ENCODE measurements around the gene VOPP1.

Gene VOPP1

DNA sequence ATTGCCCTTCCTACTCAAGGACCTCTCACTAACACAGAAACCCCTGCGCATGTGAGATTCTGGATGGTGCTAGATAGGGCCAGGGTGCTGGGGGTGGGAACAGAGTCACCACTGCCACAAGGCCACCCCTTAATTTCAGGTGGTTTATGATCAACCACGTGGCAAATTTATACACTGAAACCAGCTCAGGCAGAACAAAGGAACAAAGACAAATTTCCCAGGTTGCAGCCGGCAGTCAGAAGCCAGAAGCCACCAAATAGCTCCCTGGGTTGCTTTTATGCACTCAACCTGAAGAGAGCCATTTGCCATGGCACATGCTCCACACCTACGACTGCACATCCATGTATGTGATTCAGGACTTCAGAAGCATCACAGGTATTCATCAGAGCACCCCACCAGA lies 2.5 kb downstream of the VOPP1 start:
- Histone ChIP-seq H3K27ac (peak overlapping the region in 1 of 2 donors; percentile 21), H3K4me3 (no peak overlapping the region)
- DNase-seq (ENCODE audit: low spot score), result no peak
- TF ChIP-seq, protein P1, sequence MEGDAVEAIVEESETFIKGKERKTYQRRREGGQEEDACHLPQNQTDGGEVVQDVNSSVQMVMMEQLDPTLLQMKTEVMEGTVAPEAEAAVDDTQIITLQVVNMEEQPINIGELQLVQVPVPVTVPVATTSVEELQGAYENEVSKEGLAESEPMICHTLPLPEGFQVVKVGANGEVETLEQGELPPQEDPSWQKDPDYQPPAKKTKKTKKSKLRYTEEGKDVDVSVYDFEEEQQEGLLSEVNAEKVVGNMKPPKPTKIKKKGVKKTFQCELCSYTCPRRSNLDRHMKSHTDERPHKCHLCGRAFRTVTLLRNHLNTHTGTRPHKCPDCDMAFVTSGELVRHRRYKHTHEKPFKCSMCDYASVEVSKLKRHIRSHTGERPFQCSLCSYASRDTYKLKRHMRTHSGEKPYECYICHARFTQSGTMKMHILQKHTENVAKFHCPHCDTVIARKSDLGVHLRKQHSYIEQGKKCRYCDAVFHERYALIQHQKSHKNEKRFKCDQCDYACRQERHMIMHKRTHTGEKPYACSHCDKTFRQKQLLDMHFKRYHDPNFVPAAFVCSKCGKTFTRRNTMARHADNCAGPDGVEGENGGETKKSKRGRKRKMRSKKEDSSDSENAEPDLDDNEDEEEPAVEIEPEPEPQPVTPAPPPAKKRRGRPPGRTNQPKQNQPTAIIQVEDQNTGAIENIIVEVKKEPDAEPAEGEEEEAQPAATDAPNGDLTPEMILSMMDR (IDR thresholded peaks at IDR 0.05), result no peak

DNA sequence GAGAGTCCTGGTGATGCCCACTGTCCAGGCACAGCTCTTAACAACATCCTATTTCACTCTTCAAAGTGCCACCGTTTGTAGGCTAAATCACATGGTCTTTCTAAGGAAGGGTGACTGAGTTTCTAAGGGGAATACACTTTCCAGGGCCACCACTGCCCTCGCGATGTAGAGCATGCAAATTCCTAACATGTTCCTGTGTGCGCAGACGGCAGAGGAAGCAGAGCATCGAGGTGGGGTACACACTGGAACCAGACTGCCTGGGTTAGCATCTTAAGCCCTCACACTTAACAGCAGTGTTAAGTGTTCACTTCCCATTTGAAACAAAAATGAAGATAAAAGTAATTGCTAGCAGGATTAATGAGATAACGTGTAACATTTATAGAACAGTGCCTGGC lies 3.0 kb downstream of the VOPP1 start:
- Histone ChIP-seq H3K4me3 (no peak overlapping the region), H3K27ac (peak overlapping the region in 1 of 2 donors; percentile 21)
- TF ChIP-seq, protein P1 (IDR thresholded peaks at IDR 0.05), result no peak
- DNase-seq (ENCODE audit: low spot score), result no peak

DNA sequence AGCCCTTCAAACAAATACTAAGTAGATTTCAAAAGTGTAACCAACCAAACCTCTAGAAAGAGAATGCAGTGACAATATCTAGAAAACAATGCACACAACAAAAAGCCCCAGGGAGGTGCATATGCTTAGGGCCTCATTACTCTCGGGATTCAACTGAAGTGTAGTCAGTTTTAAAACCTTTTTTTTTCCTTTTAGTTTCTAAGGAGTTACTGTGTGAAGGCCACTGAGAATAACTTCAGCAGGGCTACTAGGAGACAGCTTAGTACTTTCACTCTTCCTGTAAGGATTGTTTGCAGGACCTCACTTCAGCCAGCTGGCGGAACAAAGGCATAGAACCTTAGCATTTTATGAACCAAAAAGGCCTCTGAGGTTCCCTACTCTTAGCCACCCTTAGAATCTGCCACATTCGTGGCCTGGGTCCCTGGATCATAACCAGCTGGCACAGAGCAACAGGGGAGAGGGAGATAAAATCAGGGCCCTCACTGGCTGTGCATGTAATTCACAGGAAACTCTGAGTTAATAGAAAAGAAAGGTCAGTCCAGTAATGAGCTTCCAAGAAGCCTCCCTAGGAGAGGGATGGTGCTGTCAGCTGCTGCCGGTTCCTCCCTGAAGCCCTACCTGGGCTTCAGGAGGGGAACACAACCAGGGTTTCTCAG lies 3.6 kb downstream of the VOPP1 start:
- Histone ChIP-seq H3K4me3 (no peak overlapping the region), H3K27ac (no peak overlapping the region)
- DNase-seq (ENCODE audit: low spot score), result no peak
- TF ChIP-seq, protein P1 (IDR thresholded peaks at IDR 0.05), result no peak

DNA sequence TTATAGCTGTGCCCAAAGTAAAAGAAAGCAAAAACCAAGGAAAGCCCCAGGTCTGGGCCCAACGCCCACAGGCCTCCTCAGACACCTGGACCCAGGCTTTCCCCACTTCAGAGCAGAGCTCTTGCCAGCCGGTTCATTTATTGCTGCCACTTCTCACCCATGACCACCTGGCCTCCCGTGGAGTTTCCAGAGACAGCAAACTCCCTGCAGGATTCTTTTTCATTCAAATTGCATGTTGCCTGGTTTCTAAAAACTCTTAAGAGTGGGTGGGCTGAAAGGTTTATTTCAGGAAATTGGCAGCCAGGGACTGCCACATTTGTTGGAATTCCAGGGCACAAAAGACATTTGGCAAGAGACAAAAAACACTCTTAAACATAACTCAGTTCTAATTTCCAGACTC lies 4.7 kb downstream of the VOPP1 start:
- Histone ChIP-seq H3K27ac (no peak overlapping the region), H3K4me3 (no peak overlapping the region)
- TF ChIP-seq, protein P1 (IDR thresholded peaks at IDR 0.05), result no peak
- DNase-seq (ENCODE audit: low spot score), result no peak

DNA sequence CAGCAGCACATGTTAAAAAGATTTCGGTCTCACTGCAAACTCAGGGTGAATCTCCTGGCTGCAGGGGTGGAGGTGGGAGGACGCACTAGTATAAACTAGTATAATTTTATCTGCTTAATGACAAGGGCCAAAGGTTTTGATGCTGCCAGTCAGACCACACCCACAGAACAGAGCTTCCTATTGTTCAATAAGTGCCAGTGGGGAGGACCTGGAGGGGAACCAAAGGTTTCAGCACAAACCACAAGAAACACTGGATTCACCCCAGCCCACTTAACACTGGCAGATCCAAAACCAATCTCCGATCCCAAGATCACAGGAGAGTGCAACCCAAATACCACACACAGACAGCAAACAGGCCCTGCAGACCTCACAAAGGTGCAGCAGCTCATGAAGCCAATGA lies 6.6 kb downstream of the VOPP1 start:
- DNase-seq (ENCODE audit: low spot score), result no peak
- H3K4me3 ChIP-seq, result no peak overlapping the region
- H3K27ac ChIP-seq, result no peak overlapping the region
- TF ChIP-seq, protein P1 (IDR thresholded peaks at IDR 0.05), result no peak

DNA sequence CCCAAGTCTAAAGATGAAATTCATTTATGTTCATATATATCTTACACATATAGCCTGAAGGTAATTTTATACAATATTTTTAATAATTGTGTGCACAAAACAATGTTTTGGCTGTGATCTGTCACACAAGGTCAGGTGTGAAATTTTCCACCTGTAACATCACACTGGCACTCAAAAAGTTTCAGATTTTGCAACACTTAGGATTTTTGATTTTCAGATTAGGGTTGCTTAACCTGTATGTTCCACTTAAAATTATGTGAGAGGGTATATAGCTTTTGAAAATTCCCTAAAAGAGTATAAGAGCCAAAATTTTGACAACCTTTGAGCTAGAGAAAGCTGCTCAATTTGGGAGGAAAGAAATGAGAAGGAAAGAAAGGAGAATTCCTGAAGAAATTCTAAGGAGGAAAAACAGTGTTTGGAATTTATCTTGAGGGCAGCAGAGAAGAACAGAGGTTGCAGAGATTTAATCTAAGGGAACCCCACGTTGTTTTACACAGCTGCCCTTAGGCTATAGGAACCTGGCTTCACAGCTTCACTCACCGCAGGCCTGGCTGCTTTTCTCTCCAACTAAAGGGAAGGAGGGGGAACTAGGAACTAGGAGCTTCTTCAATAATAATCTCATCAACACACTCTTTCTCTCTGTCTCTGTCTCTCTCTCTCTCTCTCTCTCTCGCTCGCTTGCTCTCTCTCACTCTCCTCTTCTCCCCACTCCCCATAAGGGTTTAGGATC lies 8.5 kb downstream of the VOPP1 start:
- DNase-seq (ENCODE audit: low spot score), result no peak
- TF ChIP-seq, protein P1 (IDR thresholded peaks at IDR 0.05), result no peak
- Histone ChIP-seq H3K27ac (no peak overlapping the region), H3K4me3 (no peak overlapping the region)

DNA sequence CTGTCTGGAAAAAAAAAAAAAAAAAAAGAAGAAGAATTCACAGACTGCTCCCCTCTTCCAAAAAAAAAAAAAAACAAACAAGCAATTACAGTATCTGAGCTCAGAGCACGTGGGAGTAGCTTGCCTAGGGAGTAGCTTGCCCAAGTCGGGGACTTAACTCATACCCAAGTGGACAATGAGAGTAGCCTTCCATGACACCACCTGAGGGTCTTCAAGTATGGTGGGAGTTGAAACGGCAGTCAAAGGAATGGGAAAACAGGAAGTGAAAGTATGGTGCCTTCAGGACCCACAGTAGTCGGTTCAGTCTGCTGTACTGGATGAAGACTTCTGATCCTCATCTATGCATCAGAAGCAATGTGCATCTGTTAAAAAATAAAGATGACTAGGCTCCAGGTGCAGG lies 10.6 kb downstream of the VOPP1 start:
- TF ChIP-seq, protein P1 (IDR thresholded peaks at IDR 0.05), result no peak
- no peak overlapping the region for H3K27ac ChIP-seq
- no peak overlapping the region for H3K4me3 ChIP-seq
- DNase-seq (ENCODE audit: low spot score), result no peak

Data from coronary artery (tissue), 2 donors.